NCI-H524 (cell line): ENCODE measurements around the gene PDCD7.
"Not testable (repeated sequence)": the region's sequence is repeated elsewhere in the genome, so short reads cannot be mapped to it uniquely, and the experiment has no call there.

ENCODE experiments used
- DNase-seq, 2 experiments: peaks; one replicate each; lab custom pipeline; 2025; lab: John Stamatoyannopoulos, UW

Gene PDCD7

GRCh38 chr15:65115542-65115941 lies 18.1 kb downstream of the PDCD7 start:
- DNase-seq: peak; percentile 47 to 87

GRCh38 chr15:65115086-65115485 lies 18.5 kb downstream of the PDCD7 start, which contains the start of gene UBAP1L:
UBAP1L (minus strand) TSS chr15:65115200; CDS start chr15:65106215, 8,985 bp downstream.
- DNase-seq: peak; percentile 69 to 89

GRCh38 chr15:65110676-65111292 lies 22.8 kb downstream of the PDCD7 start:
- peak; percentile 31 to 64 for DNase-seq

GRCh38 chr15:65106011-65106590 lies 27.5 kb downstream of the PDCD7 start:
- DNase-seq: no peak

- DNase-seq: no peak
Observed at GRCh38 chr15:65105038-65105437, 28.6 kb downstream of the PDCD7 start.

- no peak for DNase-seq
Observed at GRCh38 chr15:65102912-65103311, 30.7 kb downstream of the PDCD7 start.

GRCh38 chr15:65101891-65102708 lies 31.5 kb downstream of the PDCD7 start:
- DNase-seq: no peak

- no peak for DNase-seq
Observed at GRCh38 chr15:65101411-65101890, 32.2 kb downstream of the PDCD7 start.

- DNase-seq: no peak
Observed at GRCh38 chr15:65100442-65100841, 33.2 kb downstream of the PDCD7 start.

GRCh38 chr15:65099801-65100200 lies 33.8 kb downstream of the PDCD7 start:
- not testable (repeated sequence) for DNase-seq

GRCh38 chr15:65099336-65099735 lies 34.3 kb downstream of the PDCD7 start:
- no peak for DNase-seq

- DNase-seq: no peak
Observed at GRCh38 chr15:65097651-65098263, 35.9 kb downstream of the PDCD7 start.

GRCh38 chr15:65096481-65097385 lies 36.9 kb downstream of the PDCD7 start:
- peak in 1 of 2 experiments; percentile 49 for DNase-seq

GRCh38 chr15:65095747-65096104 lies 37.9 kb downstream of the PDCD7 start:
- no peak for DNase-seq

- no peak for DNase-seq
Observed at GRCh38 chr15:65095011-65095746, 38.4 kb downstream of the PDCD7 start.

GRCh38 chr15:65094294-65094995 lies 39.2 kb downstream of the PDCD7 start:
- no peak for DNase-seq

- not testable (repeated sequence) for DNase-seq
Observed at GRCh38 chr15:65093793-65094170, 39.8 kb downstream of the PDCD7 start.

- DNase-seq: no peak
Observed at GRCh38 chr15:65092911-65093792, 40.5 kb downstream of the PDCD7 start.
